GM19099 (cell line): ENCODE measurements around the gene LRP1.

Experiments used
- POLR2A ChIP-seq: IDR thresholded peaks from 3 replicates; pipeline ENCODE4 v1.6.1; 2011; ENCODE audit warnings: low read depth; ENCODE audit not compliant: insufficient read length; ENCODE audit errors: extremely low read depth

LRP1 gene

GRCh38 chr12:57242691-57243454 is 114.6 kb downstream of the LRP1 start:
- no peak for TF ChIP-seq POLR2A

GRCh38 chr12:57243521-57244311 is 115.4 kb downstream of the LRP1 start:
- TF ChIP-seq POLR2A = no peak

DNA sequence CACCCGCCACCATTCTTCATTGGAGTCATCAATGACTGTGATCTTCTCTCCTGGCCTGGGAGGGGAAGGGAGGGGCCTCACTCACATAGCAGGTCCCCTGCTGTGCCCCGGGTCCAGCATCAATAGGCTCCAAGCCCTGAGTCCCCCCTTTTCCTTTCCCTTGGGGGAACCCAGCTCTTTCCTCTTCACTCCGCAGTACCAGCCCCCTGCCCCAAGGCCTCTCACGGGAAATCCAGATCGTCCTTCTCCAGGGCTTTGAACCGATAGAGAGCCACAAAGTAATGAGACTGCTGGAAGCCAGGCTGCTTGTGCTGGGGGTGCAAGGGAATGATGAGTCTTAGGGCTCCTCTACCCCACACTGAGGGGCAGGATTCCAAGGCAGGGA is 116.0 kb downstream of the LRP1 start:
- TF ChIP-seq POLR2A = no peak

- TF ChIP-seq POLR2A = no peak
These were observed 118.8 kb downstream of the LRP1 start for GRCh38 chr12:57247041-57247440.

DNA sequence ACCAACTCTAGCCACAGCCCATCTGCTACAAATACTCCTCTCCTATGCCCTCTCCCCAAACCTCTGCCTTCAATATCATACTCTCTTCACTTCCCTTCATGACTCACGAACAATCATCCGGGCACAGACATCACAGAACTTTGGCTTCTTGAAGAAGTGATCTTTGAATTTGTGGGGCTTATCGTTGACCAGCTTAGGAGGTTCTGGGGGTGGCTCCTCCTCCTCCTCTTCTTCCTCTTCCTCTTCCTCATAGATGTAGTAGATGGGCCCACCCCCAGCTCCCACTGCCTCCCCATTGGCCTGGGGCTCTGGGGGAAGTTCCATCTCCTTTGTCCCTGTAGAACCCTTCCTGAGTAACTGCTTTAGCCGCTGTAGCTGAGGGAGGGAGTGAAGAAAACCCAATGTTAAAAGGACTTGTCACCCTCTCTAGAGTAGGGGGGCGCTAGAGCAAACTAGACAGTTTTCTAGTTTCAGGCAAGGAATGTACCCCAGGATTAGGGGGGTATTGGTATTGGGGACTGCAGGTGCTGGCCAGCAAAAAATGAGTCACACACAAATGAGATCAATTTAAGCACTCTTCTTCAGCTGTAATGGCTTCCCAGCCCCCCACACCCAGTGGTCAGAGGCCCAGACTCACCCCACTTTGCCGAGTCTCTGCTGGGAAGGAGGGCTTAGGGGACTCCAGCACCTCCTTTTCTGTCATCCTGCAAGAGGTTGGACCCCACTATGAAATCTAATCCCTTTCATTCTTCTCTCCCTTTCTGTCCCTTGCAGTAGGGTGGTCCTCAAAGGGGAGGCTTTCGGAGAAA is 120.9 kb downstream of the LRP1 start:
- TF ChIP-seq POLR2A = no peak

DNA sequence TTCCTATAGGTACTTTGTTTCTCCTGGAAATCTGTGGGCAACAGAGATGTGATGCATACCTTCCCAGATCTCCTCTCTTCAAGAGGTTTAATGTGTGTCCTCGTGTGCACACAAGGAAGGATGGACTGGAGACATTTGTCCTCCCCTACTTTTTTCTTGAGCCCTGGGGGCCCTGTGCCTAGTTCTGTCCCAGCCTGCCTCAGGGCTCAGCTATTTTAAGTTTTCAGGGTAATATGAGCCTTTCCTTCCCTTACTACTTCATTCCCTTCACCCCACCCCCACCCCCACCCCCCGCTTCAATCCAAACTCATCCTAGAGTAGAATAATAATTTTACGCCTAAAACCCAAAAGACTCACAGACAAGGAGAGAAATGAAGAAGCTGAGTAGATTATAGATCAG is 122.3 kb downstream of the LRP1 start:
- no peak for TF ChIP-seq POLR2A

- no peak for TF ChIP-seq POLR2A
These were observed 122.7 kb downstream of the LRP1 start, which contains the start of gene STAC3 for GRCh38 chr12:57250956-57251355. Gene STAC3 (minus strand): TSS chr12:57251187. CDS start chr12:57249636, 1,551 bp downstream.

- no peak for TF ChIP-seq POLR2A
These were observed 126.4 kb downstream of the LRP1 start for GRCh38 chr12:57254506-57255280.

DNA sequence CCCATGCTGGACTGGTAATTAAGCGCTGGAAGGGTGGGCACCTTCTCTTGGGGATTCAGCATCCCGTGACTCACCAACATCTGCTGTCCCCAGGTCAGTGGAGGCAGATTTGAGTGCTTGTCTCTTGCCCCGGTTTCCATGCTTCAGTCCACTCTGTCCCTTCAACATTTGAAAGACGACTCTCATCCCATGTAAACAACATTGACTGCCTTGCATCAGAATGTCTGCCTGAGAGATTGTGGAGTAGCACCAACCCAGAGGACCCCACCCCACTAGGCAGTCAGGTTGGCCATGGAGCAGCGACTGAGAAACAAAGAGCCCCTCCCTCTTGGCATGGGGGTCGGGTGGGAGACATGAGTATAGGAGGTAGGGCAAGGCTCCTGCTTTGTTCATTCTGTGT is 127.6 kb downstream of the LRP1 start:
- no peak for TF ChIP-seq POLR2A

GRCh38 chr12:57258977-57259970 is 131.0 kb downstream of the LRP1 start:
- no peak for TF ChIP-seq POLR2A

- TF ChIP-seq POLR2A = no peak
These were observed 132.1 kb downstream of the LRP1 start for GRCh38 chr12:57260366-57260765.

DNA sequence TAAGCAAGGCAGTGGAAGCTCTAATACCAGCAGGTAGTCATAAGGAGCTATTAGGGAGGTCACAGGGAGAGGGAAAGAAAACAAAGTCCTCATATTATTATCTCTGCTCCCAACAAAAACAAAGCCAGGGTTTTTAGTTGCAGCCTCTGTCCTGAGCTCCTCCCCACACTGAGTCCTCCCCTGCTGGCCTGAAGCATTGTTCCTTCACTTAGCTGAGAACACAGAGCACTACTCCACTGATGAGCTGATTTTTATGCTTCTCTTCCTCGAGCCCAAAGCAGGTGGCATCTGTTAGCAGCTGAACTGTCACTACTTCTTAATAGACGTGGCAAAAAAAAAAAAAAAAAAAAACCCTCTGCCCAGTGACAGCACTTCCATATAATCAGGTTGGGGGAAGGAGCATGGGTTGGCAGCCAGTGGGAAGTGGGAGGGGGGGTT is 133.2 kb downstream of the LRP1 start:
- no peak for TF ChIP-seq POLR2A

GRCh38 chr12:57262126-57262822 is 134.0 kb downstream of the LRP1 start:
- no peak for TF ChIP-seq POLR2A
